ENCODE measurements around the gene PDE6A. TPM values are rescaled to one million over a fixed set of nuclear protein-coding genes. Genes with fewer than 3 reads are reported as not detected.

Gene PDE6A
- total RNA-seq, 1 experiment from 2014 or later: not detected

- TF ChIP-seq E2F4 (CRISPR knock-in tag; IDR thresholded peaks at IDR 0.05; ENCODE audit: borderline replicate concordance, low read depth): no peak
- no peak for TF ChIP-seq ATF2 (CRISPR knock-in tag; IDR thresholded peaks at IDR 0.05; ENCODE audit: borderline replicate concordance, low read depth)
- no peak for TF ChIP-seq ZNF281 (CRISPR knock-in tag; IDR thresholded peaks at IDR 0.05)
- TF ChIP-seq ZNF138 (CRISPR knock-in tag; conservative IDR thresholded peaks at IDR 0.05): no peak
- no peak for TF ChIP-seq JAZF1 (CRISPR knock-in tag; IDR thresholded peaks at IDR 0.05)
- TF ChIP-seq STAT6 (CRISPR knock-in tag; conservative IDR thresholded peaks at IDR 0.05; ENCODE audit: low read depth): no peak
- TF ChIP-seq, protein P1, sequence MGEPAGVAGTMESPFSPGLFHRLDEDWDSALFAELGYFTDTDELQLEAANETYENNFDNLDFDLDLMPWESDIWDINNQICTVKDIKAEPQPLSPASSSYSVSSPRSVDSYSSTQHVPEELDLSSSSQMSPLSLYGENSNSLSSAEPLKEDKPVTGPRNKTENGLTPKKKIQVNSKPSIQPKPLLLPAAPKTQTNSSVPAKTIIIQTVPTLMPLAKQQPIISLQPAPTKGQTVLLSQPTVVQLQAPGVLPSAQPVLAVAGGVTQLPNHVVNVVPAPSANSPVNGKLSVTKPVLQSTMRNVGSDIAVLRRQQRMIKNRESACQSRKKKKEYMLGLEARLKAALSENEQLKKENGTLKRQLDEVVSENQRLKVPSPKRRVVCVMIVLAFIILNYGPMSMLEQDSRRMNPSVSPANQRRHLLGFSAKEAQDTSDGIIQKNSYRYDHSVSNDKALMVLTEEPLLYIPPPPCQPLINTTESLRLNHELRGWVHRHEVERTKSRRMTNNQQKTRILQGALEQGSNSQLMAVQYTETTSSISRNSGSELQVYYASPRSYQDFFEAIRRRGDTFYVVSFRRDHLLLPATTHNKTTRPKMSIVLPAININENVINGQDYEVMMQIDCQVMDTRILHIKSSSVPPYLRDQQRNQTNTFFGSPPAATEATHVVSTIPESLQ (CRISPR knock-in tag; IDR thresholded peaks at IDR 0.05): no peak
- no peak for TF ChIP-seq ATF1 (CRISPR knock-in tag; IDR thresholded peaks at IDR 0.05)
- TF ChIP-seq, protein P2, sequence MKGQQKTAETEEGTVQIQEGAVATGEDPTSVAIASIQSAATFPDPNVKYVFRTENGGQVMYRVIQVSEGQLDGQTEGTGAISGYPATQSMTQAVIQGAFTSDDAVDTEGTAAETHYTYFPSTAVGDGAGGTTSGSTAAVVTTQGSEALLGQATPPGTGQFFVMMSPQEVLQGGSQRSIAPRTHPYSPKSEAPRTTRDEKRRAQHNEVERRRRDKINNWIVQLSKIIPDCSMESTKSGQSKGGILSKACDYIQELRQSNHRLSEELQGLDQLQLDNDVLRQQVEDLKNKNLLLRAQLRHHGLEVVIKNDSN (CRISPR knock-in tag; IDR thresholded peaks at IDR 0.05): no peak
- no peak for TF ChIP-seq ZNF121 (CRISPR knock-in tag; IDR thresholded peaks at IDR 0.05)
- TF ChIP-seq, protein P3, sequence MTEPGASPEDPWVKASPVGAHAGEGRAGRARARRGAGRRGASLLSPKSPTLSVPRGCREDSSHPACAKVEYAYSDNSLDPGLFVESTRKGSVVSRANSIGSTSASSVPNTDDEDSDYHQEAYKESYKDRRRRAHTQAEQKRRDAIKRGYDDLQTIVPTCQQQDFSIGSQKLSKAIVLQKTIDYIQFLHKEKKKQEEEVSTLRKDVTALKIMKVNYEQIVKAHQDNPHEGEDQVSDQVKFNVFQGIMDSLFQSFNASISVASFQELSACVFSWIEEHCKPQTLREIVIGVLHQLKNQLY (CRISPR knock-in tag; IDR thresholded peaks at IDR 0.05): no peak
- no peak for TF ChIP-seq ATF3 (CRISPR knock-in tag; conservative IDR thresholded peaks at IDR 0.05)
These were observed 97.0 kb downstream of the PDE6A start (continued) for GRCh38 chr5:149847611-149848010.

DNA sequence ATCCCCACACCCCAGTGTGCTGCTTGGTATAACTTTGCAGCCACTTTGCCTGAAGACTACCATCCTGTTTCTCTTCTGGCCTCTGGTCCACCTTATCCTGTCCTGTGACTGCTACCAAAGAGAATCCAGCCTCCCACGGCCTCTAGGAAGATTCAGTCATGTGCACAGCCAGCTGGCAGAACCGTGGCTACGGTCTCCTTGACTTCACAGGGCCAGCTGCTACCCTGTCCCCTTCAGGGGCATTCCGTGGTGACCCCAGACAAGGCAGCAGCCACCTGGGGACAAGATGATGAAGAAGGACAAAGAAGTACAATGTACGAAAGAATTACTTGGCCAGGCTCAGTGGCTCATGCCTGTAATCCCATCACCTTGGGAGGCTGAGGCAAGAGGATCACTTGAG lies 98.6 kb downstream of the PDE6A start:
- Mint-ChIP-seq H3K9me3 (no peaks in the 10 kb centered on the region), H3K27me3 (ENCODE audit: low read depth) (no peaks in the 10 kb centered on the region), H3K4me3 (no peak overlapping the region), H3K36me3 (peaks cover 42% of the 10 kb centered on the region), H3K27ac (no peak overlapping the region), H3K4me1 (no peaks in the 10 kb centered on the region)
- ChIA-PET CTCF (interaction anchor here (16.6 kb wide), 1 partner anchor 10 kb away, joined by 298 read pairs; no protein-coding TSS in a partner anchor), POLR2A (no interaction called here)
- DNase-seq (ENCODE audit: low spot score): no peak
- TF ChIP-seq OVOL2 (CRISPR knock-in tag; IDR thresholded peaks at IDR 0.05; ENCODE audit: borderline replicate concordance) (no peak), ERG (CRISPR knock-in tag; IDR thresholded peaks at IDR 0.05) (no peak), CDX4 (CRISPR knock-in tag; IDR thresholded peaks at IDR 0.05; ENCODE audit: borderline replicate concordance) (no peak), TEAD4 (CRISPR knock-in tag; IDR thresholded peaks at IDR 0.05) (no peak)
- TF ChIP-seq, protein P3 (CRISPR knock-in tag; IDR thresholded peaks at IDR 0.05): no peak
- ATAC-seq: no peak

Measured in WTC11 (cell line).